ENCODE results near the gene STK32B.

GRCh38 chr4:5267408-5267807 lies 216.1 kb downstream of the STK32B start:
- TF ChIP-seq EZH2 (IDR thresholded peaks at IDR 0.05; ENCODE audit: borderline replicate concordance, low read depth, low read length, severe bottlenecking) (no peak), POLR2A (IDR thresholded peaks at IDR 0.05; ENCODE audit: low read depth, low read length) (no peak), POLR2AphosphoS5 (IDR thresholded peaks at IDR 0.05; ENCODE audit: insufficient read depth, low read depth, low read length) (no peak)
- TF ChIP-seq, protein P1, sequence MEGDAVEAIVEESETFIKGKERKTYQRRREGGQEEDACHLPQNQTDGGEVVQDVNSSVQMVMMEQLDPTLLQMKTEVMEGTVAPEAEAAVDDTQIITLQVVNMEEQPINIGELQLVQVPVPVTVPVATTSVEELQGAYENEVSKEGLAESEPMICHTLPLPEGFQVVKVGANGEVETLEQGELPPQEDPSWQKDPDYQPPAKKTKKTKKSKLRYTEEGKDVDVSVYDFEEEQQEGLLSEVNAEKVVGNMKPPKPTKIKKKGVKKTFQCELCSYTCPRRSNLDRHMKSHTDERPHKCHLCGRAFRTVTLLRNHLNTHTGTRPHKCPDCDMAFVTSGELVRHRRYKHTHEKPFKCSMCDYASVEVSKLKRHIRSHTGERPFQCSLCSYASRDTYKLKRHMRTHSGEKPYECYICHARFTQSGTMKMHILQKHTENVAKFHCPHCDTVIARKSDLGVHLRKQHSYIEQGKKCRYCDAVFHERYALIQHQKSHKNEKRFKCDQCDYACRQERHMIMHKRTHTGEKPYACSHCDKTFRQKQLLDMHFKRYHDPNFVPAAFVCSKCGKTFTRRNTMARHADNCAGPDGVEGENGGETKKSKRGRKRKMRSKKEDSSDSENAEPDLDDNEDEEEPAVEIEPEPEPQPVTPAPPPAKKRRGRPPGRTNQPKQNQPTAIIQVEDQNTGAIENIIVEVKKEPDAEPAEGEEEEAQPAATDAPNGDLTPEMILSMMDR (IDR thresholded peaks at IDR 0.05; ENCODE audit: extremely low read depth in 1 of 2, insufficient read depth in 1 of 2, low read depth in 1 of 2, low read length in 2 of 2) = no peak
- TF ChIP-seq, protein P2, sequence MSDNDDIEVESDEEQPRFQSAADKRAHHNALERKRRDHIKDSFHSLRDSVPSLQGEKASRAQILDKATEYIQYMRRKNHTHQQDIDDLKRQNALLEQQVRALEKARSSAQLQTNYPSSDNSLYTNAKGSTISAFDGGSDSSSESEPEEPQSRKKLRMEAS (IDR thresholded peaks at IDR 0.05; ENCODE audit: insufficient read depth, insufficient read length) = no peak

Measured in endothelial cell of umbilical vein (primary cell).